ENCODE measurements around the gene MOB3B.
"Not testable (repeated sequence)": the region's sequence is repeated elsewhere in the genome, so short reads cannot be mapped to it uniquely, and the experiment has no call there.

The MOB3B gene

DNA sequence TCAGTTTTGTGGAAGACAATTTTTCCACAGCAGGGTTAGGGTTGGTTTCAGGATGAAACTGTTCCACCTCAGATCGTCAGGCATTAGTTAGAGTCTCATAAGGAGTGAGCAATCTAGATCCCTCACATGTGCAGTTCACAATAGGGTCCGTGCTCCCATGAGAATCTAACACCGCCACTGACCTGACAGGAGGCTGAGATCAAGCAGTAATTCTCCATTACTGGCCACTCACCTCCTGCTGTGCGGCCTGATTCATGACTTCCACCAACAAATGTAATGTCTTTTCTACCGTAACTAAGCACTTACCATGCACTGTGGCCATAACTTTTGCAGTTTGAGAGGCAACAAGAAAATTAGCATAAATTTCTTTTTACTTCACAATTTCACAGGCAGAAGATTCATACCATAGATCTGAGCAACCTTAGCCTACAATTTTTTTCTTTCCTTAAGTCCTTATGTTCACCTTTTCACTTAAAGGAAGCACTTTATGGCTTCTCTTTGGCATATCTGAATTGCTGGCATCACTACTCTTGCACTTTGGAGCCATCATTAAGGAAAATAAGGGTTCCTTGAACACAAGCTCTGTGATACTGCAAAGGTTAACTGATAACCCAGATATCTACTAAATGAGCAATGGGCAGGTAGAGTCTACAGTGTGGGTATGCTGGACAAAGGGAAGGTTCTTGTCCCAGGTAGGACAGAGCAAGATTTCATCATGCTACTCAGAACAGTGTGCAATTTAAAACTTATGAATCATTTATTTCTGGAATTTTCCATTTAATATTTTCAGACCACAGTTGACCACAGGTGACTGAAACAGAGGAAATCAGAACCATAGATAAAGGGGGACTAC is 88.5 kb downstream of the MOB3B start:
- no peak for DNase-seq

- no peak for DNase-seq
Measured at GRCh38 chr9:27438522-27438921, 91.1 kb downstream of the MOB3B start.

- no peak for DNase-seq
Measured at GRCh38 chr9:27437652-27438373, 91.8 kb downstream of the MOB3B start.

DNA sequence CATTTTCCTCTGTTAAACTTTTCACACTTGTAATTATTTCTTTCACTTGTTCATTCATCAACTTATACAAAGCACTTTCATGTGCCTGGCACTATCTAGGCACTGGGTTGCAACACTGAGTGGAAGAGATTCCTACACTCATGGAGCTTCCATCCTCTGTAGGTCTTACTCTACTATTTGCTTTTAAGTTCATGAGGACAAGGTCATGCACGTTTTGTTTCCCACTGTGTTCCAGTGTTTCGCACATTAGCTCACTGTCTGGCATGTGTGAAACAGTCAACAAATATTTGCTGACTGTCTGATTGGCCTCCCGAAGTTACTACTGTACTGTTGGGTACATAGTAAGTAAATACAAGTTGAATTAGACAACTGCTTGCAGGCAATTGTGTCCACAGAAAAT is 93.4 kb downstream of the MOB3B start:
- DNase-seq, result no peak

GRCh38 chr9:27433631-27434325 is 95.8 kb downstream of the MOB3B start:
- no peak for DNase-seq

DNA sequence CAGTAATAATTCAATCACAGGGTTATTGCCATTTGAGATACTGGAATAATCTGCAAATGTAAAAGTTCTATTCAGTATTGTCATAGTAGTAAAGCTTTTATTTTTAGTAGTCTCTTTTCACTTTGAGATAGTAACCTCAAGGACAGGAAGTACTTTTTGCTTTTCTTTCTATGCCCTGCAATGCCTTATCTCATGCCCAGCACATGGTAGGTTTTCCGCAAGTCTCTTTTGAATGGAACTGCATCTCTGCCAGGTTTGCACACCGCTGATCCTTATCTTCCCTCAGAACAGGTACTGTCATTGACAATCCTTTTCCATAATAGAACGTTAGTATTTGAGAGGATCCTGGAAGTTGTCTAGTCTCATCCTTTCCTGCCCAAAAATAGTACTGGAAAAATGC is 97.3 kb downstream of the MOB3B start:
- no peak for DNase-seq

DNA sequence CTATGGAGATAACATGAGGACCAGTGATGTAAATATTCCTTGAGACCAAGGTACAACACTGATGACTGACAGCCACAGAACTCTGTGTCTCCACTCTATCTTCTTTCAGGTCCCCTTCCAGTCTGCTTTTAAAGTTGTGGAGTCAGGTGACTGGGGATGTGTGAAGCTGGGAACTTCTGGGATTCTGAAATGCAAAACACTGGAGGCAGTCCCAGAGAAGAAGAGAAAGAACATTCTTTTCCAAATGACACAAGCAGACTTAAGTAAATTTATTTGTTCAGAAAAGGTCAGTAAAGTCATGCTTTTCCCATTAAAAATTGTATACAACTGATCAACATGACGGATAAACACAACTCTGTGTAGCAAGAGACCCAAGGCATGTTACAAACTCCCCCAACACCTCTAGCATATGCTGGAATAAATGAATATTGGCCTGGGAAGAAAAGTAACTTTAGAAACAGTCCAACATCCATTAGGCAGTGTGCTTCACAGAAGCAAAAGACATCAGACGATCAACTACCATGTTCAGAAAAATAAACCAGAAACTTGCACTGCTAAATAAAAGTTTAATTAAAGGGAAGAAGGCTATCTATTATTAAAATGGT is 98.0 kb downstream of the MOB3B start:
- no peak for DNase-seq

GRCh38 chr9:27430750-27431535 is 98.7 kb downstream of the MOB3B start:
- no peak for DNase-seq

GRCh38 chr9:27429917-27430316 is 99.7 kb downstream of the MOB3B start:
- no peak for DNase-seq

DNA sequence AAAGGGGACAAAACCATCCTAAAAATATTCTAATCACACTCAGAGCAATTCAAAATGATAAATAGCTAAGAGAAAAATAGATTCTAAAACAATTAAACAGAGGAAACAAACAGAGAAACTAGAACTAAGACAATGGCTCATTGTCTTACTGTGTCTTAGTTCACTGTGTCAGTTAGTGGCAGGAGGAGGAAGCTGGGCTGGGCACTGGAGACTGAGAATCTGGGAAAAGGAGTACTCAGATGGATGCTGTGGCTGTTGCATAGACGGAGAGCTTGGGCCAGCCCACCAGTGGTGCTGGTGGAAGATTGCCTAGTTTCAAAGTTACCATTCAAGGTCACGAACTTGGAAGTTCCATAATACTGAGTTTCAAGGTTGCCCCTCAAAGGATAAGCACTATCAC is 100.2 kb downstream of the MOB3B start:
- DNase-seq, result no peak

DNA sequence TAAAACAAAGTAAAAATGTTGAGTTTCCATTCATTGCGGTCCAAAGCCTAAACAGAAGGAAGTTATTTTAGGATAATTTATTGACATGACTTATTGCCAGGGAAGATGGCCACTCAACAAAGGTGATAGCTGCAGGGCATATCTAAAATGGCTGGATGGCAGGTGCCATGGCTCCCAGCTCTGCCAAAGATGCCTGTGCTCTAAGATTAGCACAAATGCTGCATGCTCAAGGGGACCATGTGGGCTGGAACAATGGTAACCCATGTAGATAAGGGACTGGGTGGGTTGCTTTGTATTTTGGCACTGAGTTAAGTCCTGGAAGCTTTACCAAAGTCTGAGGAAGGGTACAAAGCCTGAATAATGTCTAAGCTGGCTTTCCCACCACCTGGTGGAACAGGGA is 101.1 kb downstream of the MOB3B start:
- no peak for DNase-seq

GRCh38 chr9:27427272-27427643 is 102.4 kb downstream of the MOB3B start:
- no peak for DNase-seq

DNA sequence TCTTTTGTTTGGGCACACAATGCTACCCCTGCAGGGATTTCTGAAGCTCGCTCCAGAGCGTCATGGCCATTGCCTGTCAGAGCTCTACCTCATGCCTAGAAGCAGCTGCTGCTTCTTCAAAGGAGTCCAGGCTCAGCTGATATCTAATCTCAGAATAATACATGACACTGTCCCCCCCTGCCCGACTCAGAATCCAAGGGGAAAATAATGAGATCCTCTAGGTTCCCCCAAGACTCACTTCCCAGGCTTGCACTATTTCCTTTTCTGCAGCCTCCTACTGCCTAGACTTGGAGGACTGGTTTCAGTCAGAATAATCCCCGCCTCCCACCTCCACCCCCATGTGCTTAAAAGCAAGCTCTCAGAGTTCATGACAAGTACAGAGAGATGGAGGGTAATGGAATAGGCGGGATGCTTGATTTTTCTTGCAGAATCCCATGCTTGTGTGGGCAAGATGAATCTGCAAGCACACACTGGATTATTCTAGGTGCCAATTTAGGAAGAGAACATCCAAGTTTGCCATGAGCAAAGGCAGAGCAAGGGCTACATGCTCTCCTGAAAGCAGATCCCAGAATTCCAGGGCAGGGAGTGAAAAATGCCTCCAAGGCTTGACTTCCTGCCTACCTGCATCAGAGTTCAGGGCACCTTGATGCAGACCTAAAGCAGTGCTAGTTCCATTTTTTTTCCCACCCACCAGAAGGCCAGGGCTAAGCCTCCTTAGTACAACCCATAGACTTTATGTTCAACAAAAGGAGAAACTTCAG is 102.9 kb downstream of the MOB3B start:
- DNase-seq, result no peak

GRCh38 chr9:27425827-27426510 is 103.6 kb downstream of the MOB3B start:
- DNase-seq, result no peak

GRCh38 chr9:27423915-27424710 is 105.5 kb downstream of the MOB3B start:
- DNase-seq, result no peak

DNA sequence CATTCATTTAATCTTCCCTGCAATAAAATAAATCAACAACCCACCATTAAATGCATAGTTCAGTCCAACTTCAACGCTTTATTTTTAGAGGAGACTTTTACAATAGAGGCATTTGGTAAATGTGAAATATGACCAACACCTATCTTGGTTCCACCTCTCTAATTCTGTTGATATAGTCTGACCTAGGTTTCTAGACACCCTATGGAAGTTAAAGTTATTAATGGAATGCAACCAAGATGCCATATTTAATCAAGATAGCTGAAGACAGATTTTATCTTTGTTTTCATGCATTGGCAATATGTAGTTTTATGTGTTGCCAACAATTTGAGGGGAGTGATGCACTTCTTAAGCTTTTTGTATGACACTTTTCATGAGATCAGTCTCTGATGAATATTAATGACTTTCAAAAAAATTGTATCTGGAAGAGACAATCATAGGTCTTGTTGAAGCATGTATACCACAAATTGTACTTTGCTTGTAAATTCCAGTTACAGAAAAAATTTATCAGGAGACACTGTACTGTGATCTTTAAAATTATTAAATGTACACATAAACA is 107.3 kb downstream of the MOB3B start:
- no peak for DNase-seq

DNA sequence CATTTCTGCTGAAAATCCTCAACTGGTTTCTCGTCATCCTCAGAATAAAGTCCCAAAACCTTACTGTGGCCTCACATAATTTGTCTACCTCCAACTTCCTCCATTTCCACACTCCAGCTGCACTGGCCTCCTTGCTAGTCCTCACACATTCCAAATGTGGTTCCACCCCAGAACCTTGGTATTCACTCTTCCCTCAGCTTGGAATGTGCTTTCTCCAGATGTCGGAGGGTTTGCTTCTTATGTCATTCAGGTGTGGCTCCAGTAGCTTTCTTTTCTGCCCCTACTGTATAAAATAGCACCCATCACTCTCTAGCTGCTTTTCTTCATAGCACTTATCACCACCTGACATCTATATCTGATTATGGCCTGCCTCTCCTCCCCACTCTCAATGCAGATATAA is 108.0 kb downstream of the MOB3B start:
- DNase-seq, result no peak

DNA sequence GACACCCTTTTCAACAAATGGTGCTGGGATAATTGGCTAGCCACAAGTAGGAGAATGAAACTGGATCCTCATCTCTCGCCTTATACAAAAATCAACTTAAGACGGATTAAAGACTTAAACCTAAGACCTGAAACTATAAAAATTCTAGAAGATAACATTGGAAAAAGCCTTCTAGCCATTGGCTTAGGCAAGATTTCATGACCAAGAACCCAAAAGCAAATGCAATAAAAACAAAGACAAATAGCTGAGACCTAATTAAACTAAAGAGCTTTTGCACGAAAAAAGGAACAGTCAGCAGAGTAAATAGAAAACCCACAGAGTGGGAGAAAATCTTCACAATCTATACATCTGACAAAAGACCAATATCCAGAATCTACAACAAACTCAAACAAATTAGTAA is 110.1 kb downstream of the MOB3B start:
- DNase-seq, result not testable (repeated sequence)

- DNase-seq, result no peak
Measured at GRCh38 chr9:27414220-27414761, 115.3 kb downstream of the MOB3B start.

All from CD4-positive, alpha-beta T cell treated with Interleukin-17A for 4 hours (primary cell).